ENCODE results near the gene PPP1R12B.
"Not testable (repeated sequence)": the region's sequence is repeated elsewhere in the genome, so short reads cannot be mapped to it uniquely, and the experiment has no call there.

PPP1R12B gene

GRCh38 chr1:202561726-202562443 lies 213.4 kb downstream of the PPP1R12B start:
- no peak for DNase-seq (ENCODE audit: low spot score)

GRCh38 chr1:202562444-202563060 lies 214.1 kb downstream of the PPP1R12B start:
- DNase-seq (ENCODE audit: low spot score): no peak

GRCh38 chr1:202563818-202564217 lies 215.3 kb downstream of the PPP1R12B start:
- no peak for DNase-seq (ENCODE audit: low spot score)

- DNase-seq (ENCODE audit: low spot score): no peak
Measured at GRCh38 chr1:202564958-202565495, 216.5 kb downstream of the PPP1R12B start.

- no peak for DNase-seq (ENCODE audit: low spot score)
Measured at GRCh38 chr1:202565890-202566602, 217.5 kb downstream of the PPP1R12B start.

- no peak for DNase-seq (ENCODE audit: low spot score)
Measured at GRCh38 chr1:202567738-202568137, 219.2 kb downstream of the PPP1R12B start.

- no peak for DNase-seq (ENCODE audit: low spot score)
Measured at GRCh38 chr1:202568410-202568809, 219.9 kb downstream of the PPP1R12B start.

- no peak for DNase-seq (ENCODE audit: low spot score)
Measured at GRCh38 chr1:202568826-202569225, 220.3 kb downstream of the PPP1R12B start.

GRCh38 chr1:202569393-202570322 lies 221.2 kb downstream of the PPP1R12B start:
- DNase-seq (ENCODE audit: low spot score): no peak

- DNase-seq (ENCODE audit: low spot score): peak; percentile 70
Measured at GRCh38 chr1:202571719-202572339, 223.3 kb downstream of the PPP1R12B start.

- DNase-seq (ENCODE audit: low spot score): no peak
Measured at GRCh38 chr1:202572867-202573266, 224.4 kb downstream of the PPP1R12B start.

GRCh38 chr1:202575918-202576653 lies 227.6 kb downstream of the PPP1R12B start:
- DNase-seq (ENCODE audit: low spot score): no peak

GRCh38 chr1:202576816-202577215 lies 228.3 kb downstream of the PPP1R12B start:
- DNase-seq (ENCODE audit: low spot score): no peak

- DNase-seq (ENCODE audit: low spot score): no peak
Measured at GRCh38 chr1:202577381-202577780, 228.9 kb downstream of the PPP1R12B start.

- DNase-seq (ENCODE audit: low spot score): no peak
Measured at GRCh38 chr1:202578001-202578504, 229.6 kb downstream of the PPP1R12B start.

GRCh38 chr1:202578565-202578964 lies 230.1 kb downstream of the PPP1R12B start:
- no peak for DNase-seq (ENCODE audit: low spot score)

- DNase-seq (ENCODE audit: low spot score): no peak
Measured at GRCh38 chr1:202579806-202580205, 231.3 kb downstream of the PPP1R12B start.

- DNase-seq (ENCODE audit: low spot score): no peak
Measured at GRCh38 chr1:202580619-202581018, 232.1 kb downstream of the PPP1R12B start.

- not testable (repeated sequence) for DNase-seq (ENCODE audit: low spot score)
Measured at GRCh38 chr1:202582350-202582749, 233.9 kb downstream of the PPP1R12B start.
